ENCODE measurements around the gene PANX2.

PANX2 gene

DNA sequence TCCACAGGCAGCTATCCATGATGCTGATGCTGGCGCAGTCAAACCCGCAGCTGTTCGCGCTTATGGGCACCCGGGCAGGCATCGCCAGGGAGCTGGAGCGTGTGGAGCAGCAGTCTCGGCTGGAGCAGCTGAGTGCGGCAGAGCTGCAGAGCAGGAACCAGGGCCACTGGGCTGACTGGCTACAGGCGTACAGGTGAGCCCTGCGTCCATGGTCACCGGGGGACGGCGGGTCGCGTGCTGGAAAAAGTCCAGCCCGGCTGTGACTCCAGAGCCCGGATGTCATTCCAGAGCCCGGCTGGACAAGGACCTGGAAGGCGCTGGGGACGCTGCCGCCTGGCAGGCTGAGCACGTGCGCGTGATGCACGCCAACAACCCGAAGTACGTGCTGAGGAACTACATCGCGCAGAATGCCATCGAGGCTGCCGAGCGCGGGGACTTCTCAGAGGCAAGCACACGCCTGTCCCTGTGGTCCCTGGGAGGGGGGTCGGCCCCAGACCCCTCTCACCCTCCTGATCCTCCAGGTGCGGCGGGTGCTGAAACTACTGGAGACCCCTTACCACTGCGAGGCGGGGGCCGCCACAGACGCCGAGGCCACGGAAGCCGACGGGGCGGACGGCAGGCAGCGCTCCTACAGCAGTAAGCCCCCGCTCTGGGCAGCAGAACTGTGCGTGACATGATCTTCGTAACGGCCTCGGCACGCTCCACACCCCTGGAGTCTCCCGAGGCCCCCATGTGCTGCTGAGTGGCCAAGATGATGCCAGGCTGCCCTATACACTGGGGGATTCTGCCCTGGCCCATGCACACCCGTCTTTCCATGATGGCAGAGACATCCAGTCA lies 46.4 kb downstream of the PANX2 start:
- DNase-seq = no peak

DNA sequence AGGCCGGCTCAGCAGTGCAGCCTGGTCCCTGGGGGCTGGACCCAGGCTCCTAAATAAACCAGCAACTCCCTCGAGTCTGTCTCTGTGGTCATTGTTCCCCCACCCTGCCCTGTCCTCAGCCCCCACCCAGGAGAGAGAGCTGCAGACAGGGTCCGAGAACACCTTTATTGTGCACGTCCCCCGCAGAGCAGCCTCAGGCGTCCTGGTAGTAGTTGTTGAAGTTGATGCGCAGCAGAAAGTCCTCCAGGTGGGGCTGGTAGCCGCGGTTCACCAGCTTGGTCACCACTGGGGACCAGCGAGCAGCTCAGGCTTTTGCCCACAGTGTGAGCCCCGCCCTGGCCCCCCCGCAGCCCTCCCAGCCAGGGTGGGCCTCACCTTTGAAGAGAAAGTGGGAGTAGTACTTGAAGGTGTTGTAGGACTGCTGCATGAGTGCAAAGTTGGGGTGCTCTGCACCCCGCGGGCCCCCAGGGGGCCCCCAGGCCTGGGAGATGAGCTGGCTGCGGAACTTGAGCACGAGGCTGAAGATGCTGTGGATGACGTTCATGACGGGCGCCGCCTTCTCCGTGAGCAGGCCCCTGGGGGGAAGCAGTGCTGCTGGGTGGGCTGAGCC lies 47.1 kb downstream of the PANX2 start:
- DNase-seq = no peak

DNA sequence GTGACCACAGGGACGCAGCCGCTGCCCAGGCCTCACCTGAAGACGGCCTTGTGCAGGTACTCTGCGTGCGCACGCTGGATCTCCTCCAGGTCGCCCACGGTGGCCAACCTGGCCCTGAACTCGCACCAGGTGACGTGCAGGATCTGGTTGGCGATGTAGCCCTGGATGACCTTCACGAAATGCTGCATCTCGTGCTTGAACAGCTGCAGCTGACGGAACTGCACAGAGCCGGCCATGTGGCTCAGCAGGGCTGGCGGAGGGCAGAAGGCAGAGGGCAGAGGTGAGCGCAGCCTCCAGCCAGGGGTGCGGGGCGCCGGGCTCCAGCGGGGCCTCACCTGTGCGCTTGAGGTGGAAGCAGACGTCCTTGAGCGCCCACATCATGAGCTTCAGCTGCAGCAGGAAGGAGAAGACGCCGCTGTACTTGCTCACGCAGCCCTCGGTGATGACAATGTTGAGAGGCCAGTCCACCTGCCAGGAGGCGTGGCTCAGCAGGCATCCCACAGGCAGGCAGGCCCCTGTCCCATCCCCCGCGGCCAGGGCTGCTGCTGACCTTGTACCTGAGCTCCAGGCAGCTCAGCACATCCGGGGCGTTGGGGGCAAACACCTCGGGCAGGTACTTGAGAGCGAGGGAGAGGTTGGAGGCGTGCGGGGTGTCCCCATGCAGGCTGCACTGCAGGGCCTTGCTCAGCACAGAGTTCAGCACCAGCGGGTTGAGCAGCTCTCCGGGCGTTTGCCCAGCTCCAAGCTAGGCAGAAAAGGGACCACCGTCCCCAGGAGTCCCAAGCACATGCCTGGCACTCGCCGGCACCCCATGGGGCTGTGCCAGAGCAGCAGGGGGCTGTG lies 47.8 kb downstream of the PANX2 start:
- DNase-seq = no peak

GRCh38 chr22:50218996-50219727 lies 48.6 kb downstream of the PANX2 start:
- DNase-seq = no peak

DNA sequence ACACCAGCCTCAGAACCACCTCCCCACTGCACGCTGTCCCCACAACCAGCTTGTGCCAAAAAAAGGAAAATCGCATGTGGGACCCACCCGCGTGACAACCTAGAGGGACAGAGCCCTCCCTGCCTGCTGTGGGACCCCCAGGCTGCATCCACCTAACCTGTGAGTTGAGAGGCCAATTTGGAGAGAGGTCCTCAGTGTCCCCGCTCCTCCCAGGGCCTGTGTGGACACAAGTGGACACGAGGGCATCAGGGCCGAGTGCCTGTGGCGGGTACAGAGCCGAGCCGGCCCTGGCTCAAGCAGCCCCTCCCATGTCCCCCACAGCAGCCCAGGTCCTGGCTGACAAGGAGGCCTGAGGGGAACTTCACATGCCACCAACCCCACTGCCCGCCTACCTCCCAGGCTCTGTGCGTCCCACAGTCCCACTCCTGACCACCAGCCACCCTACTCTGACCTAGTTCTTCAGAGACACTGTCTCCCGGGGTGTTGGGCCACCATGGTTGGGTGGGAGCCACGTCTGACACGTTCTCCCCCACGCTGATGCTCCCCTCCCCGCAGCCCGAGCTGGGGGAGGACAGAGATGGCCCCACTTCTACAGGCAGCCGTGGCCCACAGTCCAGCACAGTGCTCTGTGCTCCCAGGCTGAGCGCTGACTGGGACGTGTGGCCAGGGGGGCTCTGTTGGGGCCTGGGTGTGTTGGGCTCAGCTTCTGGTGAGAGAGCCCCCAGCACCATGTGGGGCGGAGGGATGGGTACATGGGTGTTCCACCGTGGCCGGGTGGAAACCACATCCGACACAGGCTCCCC lies 49.5 kb downstream of the PANX2 start:
- no peak for DNase-seq

DNA sequence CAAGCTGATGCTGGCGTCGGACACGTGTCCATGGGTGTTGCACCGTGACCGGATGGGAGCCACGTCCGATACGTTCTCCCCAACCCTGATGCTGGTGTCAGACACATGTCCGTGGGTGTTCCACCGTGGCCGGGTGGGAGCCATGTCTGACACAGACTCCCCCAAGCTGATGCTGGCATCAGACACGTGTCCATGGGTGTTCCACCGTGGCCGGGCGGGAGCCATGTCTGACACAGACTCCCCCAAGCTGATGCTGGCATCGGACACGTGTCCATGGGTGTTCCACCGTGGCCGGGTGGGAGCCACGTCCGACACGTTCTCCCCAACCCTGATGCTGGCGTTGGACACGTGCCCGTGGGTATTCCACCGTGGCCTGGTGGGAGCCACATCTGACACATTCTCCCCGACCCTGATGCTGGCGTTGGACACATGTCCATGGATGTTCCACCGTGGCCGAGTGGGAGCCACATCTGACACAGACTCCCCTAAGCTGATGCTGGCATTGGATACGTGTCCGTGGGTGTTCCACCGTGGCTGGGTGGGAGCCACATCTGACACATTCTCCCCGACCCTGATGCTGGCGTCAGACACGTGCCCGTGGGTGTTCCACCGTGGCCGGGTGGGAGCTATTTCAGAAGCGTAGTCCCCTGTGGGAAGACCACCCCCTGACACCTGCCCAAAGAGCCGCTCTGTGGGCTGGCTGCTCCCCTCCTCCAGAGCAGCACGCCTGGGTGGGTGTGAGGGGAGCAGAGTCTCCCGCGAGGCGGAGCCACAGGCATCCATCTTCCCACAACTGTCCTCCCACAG lies 50.3 kb downstream of the PANX2 start:
- no peak for DNase-seq

GRCh38 chr22:50221410-50222300 lies 51.1 kb downstream of the PANX2 start:
- DNase-seq = no peak

GRCh38 chr22:50222508-50222907 lies 52.0 kb downstream of the PANX2 start:
- DNase-seq = no peak

- DNase-seq = no peak
Observed at GRCh38 chr22:50224071-50224470, 53.5 kb downstream of the PANX2 start.

GRCh38 chr22:50225200-50225969 lies 54.9 kb downstream of the PANX2 start:
- DNase-seq = no peak

- no peak for DNase-seq
Observed at GRCh38 chr22:50226063-50226874, 55.7 kb downstream of the PANX2 start.

DNA sequence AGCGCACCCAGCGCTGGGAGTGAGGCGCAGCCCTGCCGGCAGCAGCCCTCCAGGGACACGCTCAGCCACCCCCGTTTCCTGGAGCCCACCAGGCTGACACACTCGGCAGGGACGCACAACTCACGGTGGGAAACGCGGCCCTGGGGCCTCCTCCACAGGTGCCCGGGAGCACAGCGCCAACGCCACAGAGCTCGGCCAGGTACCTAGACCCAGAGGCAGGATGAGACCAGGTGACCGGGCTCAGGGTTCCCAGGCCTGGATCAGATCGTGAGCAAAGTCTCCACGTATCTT lies 56.3 kb downstream of the PANX2 start:
- DNase-seq = no peak

GRCh38 chr22:50227579-50228215 lies 57.2 kb downstream of the PANX2 start:
- no peak for DNase-seq

GRCh38 chr22:50228366-50228765 lies 57.8 kb downstream of the PANX2 start:
- DNase-seq = no peak

DNA sequence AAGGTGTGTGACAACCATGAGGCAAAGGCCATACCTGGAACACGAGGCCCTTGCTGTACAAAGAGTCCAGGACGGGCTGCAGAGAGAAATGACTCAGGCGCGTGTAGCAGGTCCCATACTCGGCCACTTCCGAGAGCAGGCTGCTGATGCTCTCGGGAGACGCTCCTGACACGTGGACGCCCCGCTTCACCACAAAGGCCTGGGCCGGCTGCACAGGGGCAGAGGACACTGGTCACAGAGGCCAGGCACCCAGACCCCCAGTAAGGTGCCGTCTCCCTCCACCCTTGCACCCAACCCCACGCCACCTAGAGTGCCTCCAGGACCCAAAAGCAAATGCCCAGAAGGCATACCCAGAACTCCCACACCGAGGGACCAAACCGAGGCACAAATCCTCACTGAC lies 58.8 kb downstream of the PANX2 start:
- no peak for DNase-seq

Data from activated naive CD4-positive, alpha-beta T cell treated with Interleukin-2 at 50 U/mL for 16 hours (primary cell).